Mesothelial cell of epicardium (in vitro differentiated cells): ENCODE measurements around the gene CIAPIN1. TPM values are rescaled to one million over a fixed set of nuclear protein-coding genes. Genes with fewer than 3 reads are reported as not detected.
A peak's percentile ranks its signal among the peaks of the same experiment; 100 is the strongest.

ENCODE experiments used
- DNase-seq, 2 experiments: peaks; one replicate each; pipeline ENCODE4 v3.0.0; 2021; ENCODE audit warnings: low spot score in 2 of 2; ENCODE audit not compliant: unreplicated experiment in 2 of 2
- H3K27ac Mint-ChIP-seq: 2 replicates; pipeline ENCODE4 v1.8.0; 2021; ENCODE audit warnings: mixed read lengths
- H3K27me3 Mint-ChIP-seq: 2 replicates; pipeline ENCODE4 v1.8.0; 2021; ENCODE audit warnings: low read depth, mixed read lengths
- H3K36me3 Mint-ChIP-seq: 2 replicates; pipeline ENCODE4 v1.8.0; 2021; ENCODE audit warnings: mixed read lengths
- H3K4me1 Mint-ChIP-seq: 2 replicates; pipeline ENCODE4 v1.8.0; 2021; ENCODE audit warnings: mixed read lengths
- H3K4me3 Mint-ChIP-seq: 2 replicates; pipeline ENCODE4 v1.8.0; 2021; ENCODE audit warnings: mild to moderate bottlenecking, moderate library complexity, mixed read lengths
- H3K9me3 Mint-ChIP-seq: 2 replicates; pipeline ENCODE4 v1.8.0; 2021; ENCODE audit warnings: mixed read lengths
- total RNA-seq: library from RNA; stranded (reverse); gene quantifications from 3 replicates; pipeline ENCODE4 v1.2.1, GENCODE V29; 2021
- TF ChIP-seq, protein P1 (sequence below): fragments of 200-600 bp; sonication (generic); IDR thresholded peaks from one replicate; pipeline ENCODE4 v1.5.0; 2021; ENCODE audit warnings: antibody characterized with exemption; ENCODE audit not compliant: unreplicated experiment

The CIAPIN1 gene
- total RNA-seq, 1 donor from 2014 or later, result 62.9 TPM

GRCh38 chr16:57419506-57419905 lies 27.7 kb downstream of the CIAPIN1 start:
- no peak overlapping the region for H3K27ac Mint-ChIP-seq
- peaks cover 26% of the 10 kb centered on the region for H3K4me1 Mint-ChIP-seq
- no peak overlapping the region for H3K4me3 Mint-ChIP-seq
- H3K36me3 Mint-ChIP-seq, result no peaks in the 10 kb centered on the region
- TF ChIP-seq, protein P1, sequence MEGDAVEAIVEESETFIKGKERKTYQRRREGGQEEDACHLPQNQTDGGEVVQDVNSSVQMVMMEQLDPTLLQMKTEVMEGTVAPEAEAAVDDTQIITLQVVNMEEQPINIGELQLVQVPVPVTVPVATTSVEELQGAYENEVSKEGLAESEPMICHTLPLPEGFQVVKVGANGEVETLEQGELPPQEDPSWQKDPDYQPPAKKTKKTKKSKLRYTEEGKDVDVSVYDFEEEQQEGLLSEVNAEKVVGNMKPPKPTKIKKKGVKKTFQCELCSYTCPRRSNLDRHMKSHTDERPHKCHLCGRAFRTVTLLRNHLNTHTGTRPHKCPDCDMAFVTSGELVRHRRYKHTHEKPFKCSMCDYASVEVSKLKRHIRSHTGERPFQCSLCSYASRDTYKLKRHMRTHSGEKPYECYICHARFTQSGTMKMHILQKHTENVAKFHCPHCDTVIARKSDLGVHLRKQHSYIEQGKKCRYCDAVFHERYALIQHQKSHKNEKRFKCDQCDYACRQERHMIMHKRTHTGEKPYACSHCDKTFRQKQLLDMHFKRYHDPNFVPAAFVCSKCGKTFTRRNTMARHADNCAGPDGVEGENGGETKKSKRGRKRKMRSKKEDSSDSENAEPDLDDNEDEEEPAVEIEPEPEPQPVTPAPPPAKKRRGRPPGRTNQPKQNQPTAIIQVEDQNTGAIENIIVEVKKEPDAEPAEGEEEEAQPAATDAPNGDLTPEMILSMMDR, result no peak
- H3K27me3 Mint-ChIP-seq, result no peaks in the 10 kb centered on the region
- DNase-seq, result no peak
- H3K9me3 Mint-ChIP-seq, result no peaks in the 10 kb centered on the region

GRCh38 chr16:57416084-57416483 lies 31.1 kb downstream of the CIAPIN1 start:
- Mint-ChIP-seq H3K27ac (peak overlapping the region; percentile 21), H3K4me3 (no peak overlapping the region), H3K4me1 (peaks cover 20% of the 10 kb centered on the region), H3K9me3 (no peaks in the 10 kb centered on the region), H3K36me3 (no peaks in the 10 kb centered on the region), H3K27me3 (no peaks in the 10 kb centered on the region)
- TF ChIP-seq, protein P1, result no peak
- DNase-seq, result no peak

DNA sequence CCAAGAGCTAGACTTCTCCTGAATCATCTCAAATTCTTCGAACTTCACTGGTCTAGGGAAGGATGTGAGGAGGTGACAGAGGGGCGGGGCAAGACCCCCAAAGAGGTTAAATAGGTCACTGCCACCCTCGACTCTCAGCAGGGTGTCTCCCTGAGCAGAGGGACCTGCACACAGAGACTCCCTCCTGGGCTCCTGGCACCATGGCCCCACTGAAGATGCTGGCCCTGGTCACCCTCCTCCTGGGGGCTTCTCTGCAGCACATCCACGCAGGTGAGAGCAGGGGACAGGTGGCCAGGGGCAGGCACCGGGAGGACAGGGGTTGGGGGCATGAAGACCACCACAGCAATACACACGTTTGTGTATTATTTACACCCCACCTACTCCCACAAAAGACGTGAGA lies 33.5 kb downstream of the CIAPIN1 start:
- H3K27me3 Mint-ChIP-seq, result peaks cover 4% of the 10 kb centered on the region
- peaks cover 19% of the 10 kb centered on the region for H3K4me1 Mint-ChIP-seq
- no peak overlapping the region for H3K27ac Mint-ChIP-seq
- no peaks in the 10 kb centered on the region for H3K9me3 Mint-ChIP-seq
- TF ChIP-seq, protein P1, result no peak
- H3K4me3 Mint-ChIP-seq, result no peak overlapping the region
- no peaks in the 10 kb centered on the region for H3K36me3 Mint-ChIP-seq
- DNase-seq, result no peak

- Mint-ChIP-seq H3K4me3 (no peak overlapping the region), H3K36me3 (no peaks in the 10 kb centered on the region), H3K27ac (no peak overlapping the region), H3K27me3 (peaks cover 4% of the 10 kb centered on the region), H3K9me3 (no peaks in the 10 kb centered on the region), H3K4me1 (peaks cover 16% of the 10 kb centered on the region)
- DNase-seq, result no peak
- TF ChIP-seq, protein P1, result no peak
Measured at GRCh38 chr16:57413301-57413730, 33.9 kb downstream of the CIAPIN1 start.

- DNase-seq, result no peak
- H3K36me3 Mint-ChIP-seq, result no peaks in the 10 kb centered on the region
- H3K9me3 Mint-ChIP-seq, result no peaks in the 10 kb centered on the region
- H3K4me1 Mint-ChIP-seq, result peaks cover 12% of the 10 kb centered on the region
- no peak overlapping the region for H3K4me3 Mint-ChIP-seq
- H3K27ac Mint-ChIP-seq, result no peak overlapping the region
- TF ChIP-seq, protein P1, result no peak
- H3K27me3 Mint-ChIP-seq, result peaks cover 4% of the 10 kb centered on the region
Measured at GRCh38 chr16:57412584-57412983, 34.6 kb downstream of the CIAPIN1 start.
